Stimulated activated CD4-positive, alpha-beta T cell treated with anti-CD3 and anti-CD28 coated beads, Interleukin-1b, Interleukin-23, amount 100 ng/mL, for 1 hour (primary cell): ENCODE data around the gene LRP5.

Experiments used
- DNase-seq, 2 donors: peaks; one replicate each; pipeline ENCODE4 v3.0.0-alpha.2; 2020; ENCODE audit warnings: low read depth in 2 of 2

Gene LRP5

GRCh38 chr11:68345776-68346461, 33.5 kb downstream of the LRP5 start:
- no peak for DNase-seq

GRCh38 chr11:68346462-68346790, 34.0 kb downstream of the LRP5 start:
- DNase-seq, result no peak

GRCh38 chr11:68347345-68347744, 35.0 kb downstream of the LRP5 start:
- DNase-seq, result no peak

GRCh38 chr11:68347841-68348240, 35.5 kb downstream of the LRP5 start:
- DNase-seq, result no peak

- no peak for DNase-seq
These were observed 37.3 kb downstream of the LRP5 start for GRCh38 chr11:68349461-68350249.

- no peak for DNase-seq
These were observed 38.5 kb downstream of the LRP5 start for GRCh38 chr11:68350759-68351449.

GRCh38 chr11:68351450-68352275, 39.3 kb downstream of the LRP5 start:
- DNase-seq, result no peak

GRCh38 chr11:68352591-68352990, 40.2 kb downstream of the LRP5 start:
- DNase-seq, result no peak

GRCh38 chr11:68353118-68353517, 40.7 kb downstream of the LRP5 start:
- no peak for DNase-seq

- DNase-seq, result no peak
These were observed 41.3 kb downstream of the LRP5 start for GRCh38 chr11:68353669-68354068.

GRCh38 chr11:68354148-68354872, 41.9 kb downstream of the LRP5 start:
- no peak for DNase-seq

GRCh38 chr11:68355471-68355870, 43.1 kb downstream of the LRP5 start:
- no peak for DNase-seq

- no peak for DNase-seq
These were observed 45.2 kb downstream of the LRP5 start for GRCh38 chr11:68357568-68357967.

GRCh38 chr11:68358416-68358815, 46.0 kb downstream of the LRP5 start:
- no peak for DNase-seq

- DNase-seq, result no peak
These were observed 49.3 kb downstream of the LRP5 start for GRCh38 chr11:68361702-68362101.

GRCh38 chr11:68362801-68363379, 50.5 kb downstream of the LRP5 start:
- DNase-seq, result no peak

- DNase-seq, result no peak
These were observed 51.4 kb downstream of the LRP5 start for GRCh38 chr11:68363776-68364175.

GRCh38 chr11:68364581-68364980, 52.2 kb downstream of the LRP5 start:
- no peak for DNase-seq

GRCh38 chr11:68365943-68366435, 53.6 kb downstream of the LRP5 start:
- DNase-seq, result no peak

GRCh38 chr11:68367252-68367651, 54.9 kb downstream of the LRP5 start:
- no peak for DNase-seq

GRCh38 chr11:68369756-68370155, 57.4 kb downstream of the LRP5 start:
- DNase-seq, result no peak
